ENCODE measurements around the gene VARS1.
A peak's percentile ranks its signal among the peaks of the same experiment; 100 is the strongest.
"Not testable (repeated sequence)": the region's sequence is repeated elsewhere in the genome, so short reads cannot be mapped to it uniquely, and the experiment has no call there.

Gene VARS1

GRCh38 chr6:31819871-31820299 is 24.3 kb upstream of the VARS1 start:
- Histone ChIP-seq H3K4me1 (ENCODE audit: low read length) (peaks cover 13% of the 10 kb centered on the region; the same call in 1 of the 2 replicates), H3K27me3 (replicated peaks; ENCODE audit: insufficient read depth, low read length) (no peaks in the 10 kb centered on the region), H3K9ac (ENCODE audit: low read length) (no peak overlapping the region), H3F3A (ENCODE audit: insufficient read depth, low read length) (peaks cover 13% of the 10 kb centered on the region), H3K36me3 (replicated peaks; ENCODE audit: insufficient read depth, low read length) (no peaks in the 10 kb centered on the region), H3K4me2 (ENCODE audit: low read depth, low read length) (no peak overlapping the region), H3K79me2 (ENCODE audit: low read length) (no peaks in the 10 kb centered on the region), H3K27ac (ENCODE audit: low read length) (no peak overlapping the region), H4K20me1 (ENCODE audit: insufficient read depth, low read length) (no peaks in the 10 kb centered on the region), H3K4me3 (ENCODE audit: low read length) (no peak overlapping the region), H3K9me3 (replicated peaks; ENCODE audit: insufficient read depth, low read length) (no peaks in the 10 kb centered on the region), H2AFZ (ENCODE audit: low read length) (no peak overlapping the region), H3K9me2 (replicated peaks; ENCODE audit: insufficient read depth, low read length) (no peaks in the 10 kb centered on the region)
- TF ChIP-seq, protein P1, sequence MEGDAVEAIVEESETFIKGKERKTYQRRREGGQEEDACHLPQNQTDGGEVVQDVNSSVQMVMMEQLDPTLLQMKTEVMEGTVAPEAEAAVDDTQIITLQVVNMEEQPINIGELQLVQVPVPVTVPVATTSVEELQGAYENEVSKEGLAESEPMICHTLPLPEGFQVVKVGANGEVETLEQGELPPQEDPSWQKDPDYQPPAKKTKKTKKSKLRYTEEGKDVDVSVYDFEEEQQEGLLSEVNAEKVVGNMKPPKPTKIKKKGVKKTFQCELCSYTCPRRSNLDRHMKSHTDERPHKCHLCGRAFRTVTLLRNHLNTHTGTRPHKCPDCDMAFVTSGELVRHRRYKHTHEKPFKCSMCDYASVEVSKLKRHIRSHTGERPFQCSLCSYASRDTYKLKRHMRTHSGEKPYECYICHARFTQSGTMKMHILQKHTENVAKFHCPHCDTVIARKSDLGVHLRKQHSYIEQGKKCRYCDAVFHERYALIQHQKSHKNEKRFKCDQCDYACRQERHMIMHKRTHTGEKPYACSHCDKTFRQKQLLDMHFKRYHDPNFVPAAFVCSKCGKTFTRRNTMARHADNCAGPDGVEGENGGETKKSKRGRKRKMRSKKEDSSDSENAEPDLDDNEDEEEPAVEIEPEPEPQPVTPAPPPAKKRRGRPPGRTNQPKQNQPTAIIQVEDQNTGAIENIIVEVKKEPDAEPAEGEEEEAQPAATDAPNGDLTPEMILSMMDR (IDR thresholded peaks at IDR 0.05; ENCODE audit: low read length), result no peak
- TF ChIP-seq EZH2 (optimal IDR thresholded peaks at IDR 0.05; ENCODE audit: low read depth, low read length) (no peak), EZH2phosphoT487 (IDR thresholded peaks at IDR 0.05; ENCODE audit: low read length) (no peak)
- DNase-seq, result no peak

GRCh38 chr6:31817929-31818511 is 22.5 kb upstream of the VARS1 start:
- H3K79me2 ChIP-seq (ENCODE audit: low read length); H3K9ac ChIP-seq (ENCODE audit: low read length); H3K27me3 ChIP-seq (replicated peaks; ENCODE audit: insufficient read depth, low read length); DNase-seq; H3K4me2 ChIP-seq (ENCODE audit: low read depth, low read length); H3K9me3 ChIP-seq (replicated peaks; ENCODE audit: insufficient read depth, low read length); H3K36me3 ChIP-seq (replicated peaks; ENCODE audit: insufficient read depth, low read length); H2AFZ ChIP-seq (ENCODE audit: low read length); H3K4me3 ChIP-seq (ENCODE audit: low read length); H3K9me2 ChIP-seq (replicated peaks; ENCODE audit: insufficient read depth, low read length); H4K20me1 ChIP-seq (ENCODE audit: insufficient read depth, low read length); H3K27ac ChIP-seq (ENCODE audit: low read length): not testable (repeated sequence)
- Histone ChIP-seq H3F3A (ENCODE audit: insufficient read depth, low read length) (peaks cover 13% of the 10 kb centered on the region), H3K4me1 (ENCODE audit: low read length) (peaks cover 18% of the 10 kb centered on the region)

- Histone ChIP-seq H3F3A (ENCODE audit: insufficient read depth, low read length) (peaks cover 10% of the 10 kb centered on the region), H3K4me1 (ENCODE audit: low read length) (peaks cover 20% of the 10 kb centered on the region)
- not testable (repeated sequence) for DNase-seq; H3K9me2 ChIP-seq (replicated peaks; ENCODE audit: insufficient read depth, low read length); H3K9me3 ChIP-seq (replicated peaks; ENCODE audit: insufficient read depth, low read length); H3K27ac ChIP-seq (ENCODE audit: low read length); H3K4me2 ChIP-seq (ENCODE audit: low read depth, low read length); H4K20me1 ChIP-seq (ENCODE audit: insufficient read depth, low read length); H3K9ac ChIP-seq (ENCODE audit: low read length); H3K4me3 ChIP-seq (ENCODE audit: low read length); H2AFZ ChIP-seq (ENCODE audit: low read length); H3K36me3 ChIP-seq (replicated peaks; ENCODE audit: insufficient read depth, low read length); H3K27me3 ChIP-seq (replicated peaks; ENCODE audit: insufficient read depth, low read length); H3K79me2 ChIP-seq (ENCODE audit: low read length)
These were observed 21.8 kb upstream of the VARS1 start for GRCh38 chr6:31817133-31817928.

DNA sequence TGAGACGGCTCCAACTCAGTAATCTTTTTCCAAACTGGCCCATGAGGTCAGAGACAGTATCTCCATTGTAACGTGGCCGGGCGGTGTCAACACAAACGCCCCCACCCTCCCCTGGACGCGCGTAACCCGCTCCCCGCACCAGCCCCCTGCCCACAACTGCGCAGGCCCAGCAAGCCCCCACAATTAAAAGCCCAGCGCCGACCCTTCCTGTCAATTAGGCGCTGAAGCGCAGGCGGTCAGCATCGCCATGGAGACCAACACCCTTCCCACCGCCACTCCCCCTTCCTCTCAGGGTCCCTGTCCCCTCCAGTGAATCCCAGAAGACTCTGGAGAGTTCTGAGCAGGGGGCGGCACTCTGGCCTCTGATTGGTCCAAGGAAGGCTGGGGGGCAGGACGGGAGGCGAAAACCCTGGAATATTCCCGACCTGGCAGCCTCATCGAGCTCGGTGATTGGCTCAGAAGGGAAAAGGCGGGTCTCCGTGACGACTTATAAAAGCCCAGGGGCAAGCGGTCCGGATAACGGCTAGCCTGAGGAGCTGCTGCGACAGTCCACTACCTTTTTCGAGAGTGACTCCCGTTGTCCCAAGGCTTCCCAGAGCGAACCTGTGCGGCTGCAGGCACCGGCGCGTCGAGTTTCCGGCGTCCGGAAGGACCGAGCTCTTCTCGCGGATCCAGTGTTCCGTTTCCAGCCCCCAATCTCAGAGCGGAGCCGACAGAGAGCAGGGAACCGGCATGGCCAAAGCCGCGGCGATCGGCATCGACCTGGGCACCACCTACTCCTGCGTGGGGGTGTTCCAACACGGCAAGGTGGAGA is 19.7 kb upstream of the VARS1 start, which contains the start of the genes HSPA1A and HSPA1L:
HSPA1A (plus strand) TSS at position 519 of the 814 bp plus-strand sequence; CDS start at position 733, 214 bp downstream.
HSPA1L (minus strand) TSS at position 259 of the 814 bp plus-strand sequence. CDS start 3,311 bp downstream, outside the sequence.
- no peak for DNase-seq

More for the DNA sequence above, 19.7 kb upstream of the VARS1 start, which contains the start of the genes HSPA1A and HSPA1L:
- H2AFZ ChIP-seq (ENCODE audit: low read length), result peak within 1 kb of the TSS; percentile 72
- H3K27ac ChIP-seq (ENCODE audit: low read length), result no peak within 1 kb of the TSS
- no peaks in the 10 kb centered on the region for H4K20me1 ChIP-seq (ENCODE audit: insufficient read depth, low read length)
- no peaks in the 10 kb centered on the region for H3K9me2 ChIP-seq (replicated peaks; ENCODE audit: insufficient read depth, low read length)
- TF ChIP-seq, protein P1 (IDR thresholded peaks at IDR 0.05; ENCODE audit: low read length), result no peak
- TF ChIP-seq EZH2phosphoT487 (IDR thresholded peaks at IDR 0.05; ENCODE audit: low read length), result no peak
- TF ChIP-seq EZH2 (optimal IDR thresholded peaks at IDR 0.05; ENCODE audit: low read depth, low read length), result no peak
- no peaks in the 10 kb centered on the region for H3K79me2 ChIP-seq (ENCODE audit: low read length)
- H3K4me1 ChIP-seq (ENCODE audit: low read length), result peaks cover 22% of the 10 kb centered on the region
- H3K9me3 ChIP-seq (replicated peaks; ENCODE audit: insufficient read depth, low read length), result no peaks in the 10 kb centered on the region
- H3F3A ChIP-seq (ENCODE audit: insufficient read depth, low read length), result no peaks in the 10 kb centered on the region; the same call in 1 of the 2 replicates
- H3K36me3 ChIP-seq (replicated peaks; ENCODE audit: insufficient read depth, low read length), result no peaks in the 10 kb centered on the region
- H3K4me3 ChIP-seq (ENCODE audit: low read length), result peak within 1 kb of the TSS; percentile 48
- no peaks in the 10 kb centered on the region for H3K27me3 ChIP-seq (replicated peaks; ENCODE audit: insufficient read depth, low read length)
- H3K4me2 ChIP-seq (ENCODE audit: low read depth, low read length), result peak within 1 kb of the TSS; percentile 55; the same call in 1 of the 2 replicates
- 0 out of 2 replicates have a peak within 1 kb of the TSS, but pooled peaks have one; percentile 21 for H3K9ac ChIP-seq (ENCODE audit: low read length)

Data from MM.1S (cell line).